OCI-LY3 (cell line): ENCODE results near the gene PDLIM5.
"Not testable (repeated sequence)": the region's sequence is repeated elsewhere in the genome, so short reads cannot be mapped to it uniquely, and the experiment has no call there.

ENCODE experiments used
- H2AFZ ChIP-seq: fragments of 200-600, 300-600 bp; shearing (Covaris generic); 2 replicates; pipeline ENCODE4 v1.6.0; 2014; ENCODE audit warnings: antibody characterized with exemption, low read depth, low read length
- H3K27ac ChIP-seq: fragments of 200-600, 300-600 bp; sonication (generic); 2 replicates; pipeline ENCODE4 v1.5.1; 2014; ENCODE audit warnings: mild to moderate bottlenecking, low read length, moderate library complexity, mixed read lengths
- H3K27me3 ChIP-seq: fragments of 200-600, 300-600 bp; sonication (generic); 2 replicates; pipeline ENCODE4 v1.6.1; 2014; ENCODE audit warnings: low read depth, low read length, mixed read lengths
- H3K36me3 ChIP-seq: fragments of 200-600, 300-600 bp; sonication (generic); replicated peaks from 2 replicates; pipeline ENCODE3; 2014; ENCODE audit warnings: low read depth, low read length, mixed read lengths
- H3K4me1 ChIP-seq: fragments of 300-600, 200-600 bp; sonication (generic); 2 replicates; pipeline ENCODE4 v1.6.1; 2014; ENCODE audit warnings: low read length, mixed read lengths
- H3K4me2 ChIP-seq: fragments of 200-600, 300-600 bp; sonication (generic); 2 replicates; pipeline ENCODE4 v1.6.1; 2014; ENCODE audit warnings: low read length, mixed read lengths
- H3K4me3 ChIP-seq: fragments of 300-600, 200-600 bp; sonication (generic); 2 replicates; pipeline ENCODE4 v1.5.1; 2014; ENCODE audit warnings: antibody characterized with exemption, mild to moderate bottlenecking, low read length, moderate library complexity
- H3K79me2 ChIP-seq: fragments of 300-600, 200-600 bp; shearing (Covaris generic); 2 replicates; pipeline ENCODE4 v1.6.1; 2014; ENCODE audit warnings: mild to moderate bottlenecking, low read length, mixed read lengths
- H3K9ac ChIP-seq: fragments of 300-600, 200-600 bp; shearing (Covaris generic); 2 replicates; pipeline ENCODE4 v1.6.0; 2014; ENCODE audit warnings: mild to moderate bottlenecking, low read length, moderate library complexity
- H3K9me3 ChIP-seq: fragments of 200-600, 300-600 bp; shearing (Covaris generic); 2 replicates; pipeline ENCODE4 v1.6.1; 2014; ENCODE audit warnings: low read length, mixed read lengths; ENCODE audit not compliant: insufficient read depth
- H4K20me1 ChIP-seq: fragments of 200-600, 300-600 bp; sonication (generic); 2 replicates; pipeline ENCODE4 v1.6.1; 2016; ENCODE audit warnings: low read length, mixed read lengths; ENCODE audit not compliant: insufficient read depth
- EZH2phosphoT487 ChIP-seq: fragments of 200-600 bp; shearing (Covaris generic); IDR thresholded peaks from 2 replicates; pipeline ENCODE4 v1.6.1; 2018; ENCODE audit warnings: antibody characterized with exemption, mixed run types, low read depth
- TF ChIP-seq, protein P1 (sequence below): fragments of 200-600, 300-600 bp; sonication (generic); IDR thresholded peaks from 2 replicates; pipeline ENCODE4 v1.5.1; 2014; ENCODE audit warnings: antibody characterized with exemption, low read length, low read depth

The PDLIM5 gene

DNA sequence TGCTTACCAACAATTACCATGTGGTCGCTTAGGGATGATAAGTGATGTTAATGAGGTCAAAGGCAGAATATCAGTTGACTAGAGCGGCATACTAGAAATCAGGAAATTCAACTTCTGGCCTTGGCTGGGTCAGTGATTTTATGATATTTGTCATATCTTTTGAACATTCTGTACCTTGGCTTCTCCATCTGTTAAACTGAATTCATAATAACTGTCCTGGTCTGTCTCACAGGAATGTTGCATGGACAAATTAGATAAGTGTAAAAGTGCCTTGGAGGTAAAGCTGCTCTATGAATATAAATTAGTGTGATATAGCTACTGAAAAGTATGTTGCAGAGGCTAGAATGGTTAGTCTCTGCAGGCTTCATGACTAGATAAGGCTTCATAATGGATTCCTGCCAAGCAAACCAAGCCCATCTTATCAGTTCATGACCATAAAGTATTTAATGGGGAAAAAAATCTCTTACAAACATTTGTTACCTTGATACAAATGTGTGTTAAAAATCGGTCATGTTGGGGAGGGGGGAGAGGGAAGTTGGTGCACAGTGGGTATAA lies 201.4 kb downstream of the PDLIM5 start:
- H3K9ac ChIP-seq, result no peak overlapping the region
- no peaks in the 10 kb centered on the region for H3K27me3 ChIP-seq
- no peaks in the 10 kb centered on the region for H4K20me1 ChIP-seq
- H3K4me1 ChIP-seq, result no peaks in the 10 kb centered on the region
- no peaks in the 10 kb centered on the region for H3K79me2 ChIP-seq
- no peaks in the 10 kb centered on the region for H3K9me3 ChIP-seq
- H3K27ac ChIP-seq, result no peak overlapping the region
- H3K36me3 ChIP-seq, result no peaks in the 10 kb centered on the region
- no peak overlapping the region for H3K4me3 ChIP-seq
- TF ChIP-seq, protein P1, sequence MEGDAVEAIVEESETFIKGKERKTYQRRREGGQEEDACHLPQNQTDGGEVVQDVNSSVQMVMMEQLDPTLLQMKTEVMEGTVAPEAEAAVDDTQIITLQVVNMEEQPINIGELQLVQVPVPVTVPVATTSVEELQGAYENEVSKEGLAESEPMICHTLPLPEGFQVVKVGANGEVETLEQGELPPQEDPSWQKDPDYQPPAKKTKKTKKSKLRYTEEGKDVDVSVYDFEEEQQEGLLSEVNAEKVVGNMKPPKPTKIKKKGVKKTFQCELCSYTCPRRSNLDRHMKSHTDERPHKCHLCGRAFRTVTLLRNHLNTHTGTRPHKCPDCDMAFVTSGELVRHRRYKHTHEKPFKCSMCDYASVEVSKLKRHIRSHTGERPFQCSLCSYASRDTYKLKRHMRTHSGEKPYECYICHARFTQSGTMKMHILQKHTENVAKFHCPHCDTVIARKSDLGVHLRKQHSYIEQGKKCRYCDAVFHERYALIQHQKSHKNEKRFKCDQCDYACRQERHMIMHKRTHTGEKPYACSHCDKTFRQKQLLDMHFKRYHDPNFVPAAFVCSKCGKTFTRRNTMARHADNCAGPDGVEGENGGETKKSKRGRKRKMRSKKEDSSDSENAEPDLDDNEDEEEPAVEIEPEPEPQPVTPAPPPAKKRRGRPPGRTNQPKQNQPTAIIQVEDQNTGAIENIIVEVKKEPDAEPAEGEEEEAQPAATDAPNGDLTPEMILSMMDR, result no peak
- no peak for TF ChIP-seq EZH2phosphoT487
- no peak overlapping the region for H2AFZ ChIP-seq
- H3K4me2 ChIP-seq, result no peak overlapping the region

GRCh38 chr4:94653984-94654609 lies 202.4 kb downstream of the PDLIM5 start:
- Histone ChIP-seq H3K4me2 (no peak overlapping the region), H3K27ac (no peak overlapping the region), H4K20me1 (no peaks in the 10 kb centered on the region), H3K4me3 (no peak overlapping the region), H3K79me2 (no peaks in the 10 kb centered on the region), H3K27me3 (no peaks in the 10 kb centered on the region), H3K36me3 (no peaks in the 10 kb centered on the region), H3K9ac (no peak overlapping the region), H3K4me1 (no peaks in the 10 kb centered on the region), H2AFZ (no peak overlapping the region), H3K9me3 (no peaks in the 10 kb centered on the region)
- TF ChIP-seq, protein P1, result no peak
- TF ChIP-seq EZH2phosphoT487, result no peak

- Histone ChIP-seq H3K4me1 (no peaks in the 10 kb centered on the region), H3K9me3 (no peaks in the 10 kb centered on the region), H3K4me3 (no peak overlapping the region), H4K20me1 (no peaks in the 10 kb centered on the region), H2AFZ (no peak overlapping the region), H3K27ac (no peak overlapping the region), H3K79me2 (no peaks in the 10 kb centered on the region), H3K4me2 (no peak overlapping the region), H3K36me3 (no peaks in the 10 kb centered on the region), H3K27me3 (no peaks in the 10 kb centered on the region), H3K9ac (no peak overlapping the region)
- no peak for TF ChIP-seq EZH2phosphoT487
- TF ChIP-seq, protein P1, result no peak
Measured at GRCh38 chr4:94654714-94655113, 203.0 kb downstream of the PDLIM5 start.

GRCh38 chr4:94660614-94661013 lies 208.9 kb downstream of the PDLIM5 start:
- Histone ChIP-seq H3K4me3 (no peak overlapping the region), H3K4me2 (no peak overlapping the region), H3K27ac (no peak overlapping the region), H3K36me3 (no peaks in the 10 kb centered on the region), H3K9me3 (no peaks in the 10 kb centered on the region), H4K20me1 (no peaks in the 10 kb centered on the region), H3K4me1 (no peaks in the 10 kb centered on the region), H2AFZ (no peak overlapping the region), H3K79me2 (no peaks in the 10 kb centered on the region), H3K27me3 (no peaks in the 10 kb centered on the region), H3K9ac (no peak overlapping the region)
- TF ChIP-seq, protein P1, result no peak
- no peak for TF ChIP-seq EZH2phosphoT487

DNA sequence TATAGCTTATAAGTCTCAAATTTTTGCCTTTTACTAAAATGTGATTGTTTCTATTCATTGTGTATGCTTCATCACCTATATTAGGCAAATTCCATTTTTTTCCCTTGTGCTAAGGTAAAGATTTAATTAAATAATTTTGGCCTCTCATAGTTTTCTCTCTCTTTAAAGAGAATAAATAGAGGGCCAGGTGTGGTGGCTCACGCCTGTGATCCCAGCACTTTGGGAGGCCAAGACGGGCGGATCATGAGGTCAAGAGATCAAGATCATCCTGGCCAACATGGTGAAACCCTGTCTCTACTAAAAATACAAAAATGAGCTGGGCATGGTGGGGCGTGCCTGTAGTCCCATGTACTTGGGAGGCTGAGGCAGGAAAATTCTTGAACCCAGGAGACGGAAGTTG lies 213.3 kb downstream of the PDLIM5 start:
- H3K4me3 ChIP-seq, H3K27ac ChIP-seq, H3K4me1 ChIP-seq, H3K36me3 ChIP-seq, H3K79me2 ChIP-seq, H3K27me3 ChIP-seq, H2AFZ ChIP-seq, H3K9ac ChIP-seq, H3K4me2 ChIP-seq, H3K9me3 ChIP-seq, H4K20me1 ChIP-seq: not testable (repeated sequence)
